GM12892 (cell line): ENCODE measurements around the gene FBRSL1.

Source experiments
- DNase-seq: peaks from one replicate; pipeline ENCODE4 v3.0.0; 2011; ENCODE audit not compliant: insufficient read length
- FAIRE-seq: peaks from 2 replicates; lab custom pipeline; 2011; peaks lifted over from hg19 to GRCh38; lab: Jason Lieb, UNC
- POLR2A ChIP-seq: IDR thresholded peaks from 2 replicates; pipeline ENCODE4 v1.6.1; 2011; ENCODE audit warnings: low read depth, low read length, control low read depth
- POLR2AphosphoS5 ChIP-seq: IDR thresholded peaks from 2 replicates; pipeline ENCODE4 v1.6.1; 2011; ENCODE audit warnings: low read depth, low read length, control low read depth
- TAF1 ChIP-seq: IDR thresholded peaks from 2 replicates; pipeline ENCODE4 v1.6.1; 2011; ENCODE audit warnings: low read depth, mild to moderate bottlenecking, control low read depth, low read length, borderline replicate concordance

Gene FBRSL1

DNA sequence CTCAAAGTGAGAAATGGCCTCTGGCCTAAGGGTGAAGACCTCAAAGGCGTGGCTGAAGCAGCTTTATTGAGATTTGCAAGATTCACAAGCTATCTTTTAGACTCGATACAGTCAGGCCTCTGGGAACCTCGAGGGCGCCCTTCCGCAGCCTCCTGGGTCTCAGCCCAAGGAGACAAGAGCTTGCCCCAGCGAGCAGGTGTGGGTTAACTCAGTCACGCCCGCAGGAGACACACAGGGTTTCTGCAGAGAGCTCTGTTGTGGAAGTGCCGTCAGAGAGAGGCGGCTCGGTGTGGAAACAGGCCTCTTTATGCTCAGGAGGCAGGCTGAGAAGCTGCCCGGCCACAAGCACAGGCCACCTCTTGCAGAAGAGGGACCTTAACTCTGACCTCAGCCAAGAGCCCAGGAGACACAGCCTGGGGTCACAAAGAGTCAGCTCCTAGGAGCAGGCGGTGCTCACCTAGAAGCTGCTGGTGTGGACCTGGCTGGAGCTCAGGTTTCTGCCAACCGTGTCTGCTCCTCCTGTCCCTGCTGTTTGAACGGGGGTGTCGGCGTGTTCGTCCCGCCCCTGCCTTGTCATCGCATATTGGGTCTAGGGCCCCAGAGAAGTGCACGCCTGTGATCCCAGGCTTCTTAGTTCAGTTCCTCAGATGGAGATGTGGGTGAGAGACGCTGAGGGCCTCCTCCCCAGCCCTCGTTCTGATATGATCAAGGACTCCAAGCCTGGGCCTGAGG is 42.1 kb upstream of the FBRSL1 start:
- TF ChIP-seq POLR2A (no peak), TAF1 (no peak), POLR2AphosphoS5 (no peak)
- DNase-seq (no peak), FAIRE-seq (no peak)

DNA sequence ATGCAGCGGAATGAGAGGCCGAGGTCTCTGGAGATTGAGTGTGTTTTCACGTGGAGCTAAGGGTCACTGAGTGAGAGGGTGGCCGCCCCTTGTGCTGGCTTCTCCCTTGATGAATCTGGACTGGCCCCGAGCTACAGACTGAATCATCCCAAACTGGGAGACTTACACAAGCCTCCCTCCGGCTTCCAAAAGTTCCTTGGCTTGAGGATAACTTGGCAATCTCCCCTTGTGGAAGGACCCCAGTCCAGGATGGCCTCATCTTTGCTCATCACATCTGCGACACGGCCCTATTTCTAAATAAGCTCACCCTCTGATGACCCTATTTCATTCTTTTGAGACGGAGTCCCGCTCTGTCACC is 41.5 kb upstream of the FBRSL1 start:
- FAIRE-seq (no peak), DNase-seq (no peak)
- TF ChIP-seq TAF1 (no peak), POLR2A (no peak), POLR2AphosphoS5 (no peak)

DNA sequence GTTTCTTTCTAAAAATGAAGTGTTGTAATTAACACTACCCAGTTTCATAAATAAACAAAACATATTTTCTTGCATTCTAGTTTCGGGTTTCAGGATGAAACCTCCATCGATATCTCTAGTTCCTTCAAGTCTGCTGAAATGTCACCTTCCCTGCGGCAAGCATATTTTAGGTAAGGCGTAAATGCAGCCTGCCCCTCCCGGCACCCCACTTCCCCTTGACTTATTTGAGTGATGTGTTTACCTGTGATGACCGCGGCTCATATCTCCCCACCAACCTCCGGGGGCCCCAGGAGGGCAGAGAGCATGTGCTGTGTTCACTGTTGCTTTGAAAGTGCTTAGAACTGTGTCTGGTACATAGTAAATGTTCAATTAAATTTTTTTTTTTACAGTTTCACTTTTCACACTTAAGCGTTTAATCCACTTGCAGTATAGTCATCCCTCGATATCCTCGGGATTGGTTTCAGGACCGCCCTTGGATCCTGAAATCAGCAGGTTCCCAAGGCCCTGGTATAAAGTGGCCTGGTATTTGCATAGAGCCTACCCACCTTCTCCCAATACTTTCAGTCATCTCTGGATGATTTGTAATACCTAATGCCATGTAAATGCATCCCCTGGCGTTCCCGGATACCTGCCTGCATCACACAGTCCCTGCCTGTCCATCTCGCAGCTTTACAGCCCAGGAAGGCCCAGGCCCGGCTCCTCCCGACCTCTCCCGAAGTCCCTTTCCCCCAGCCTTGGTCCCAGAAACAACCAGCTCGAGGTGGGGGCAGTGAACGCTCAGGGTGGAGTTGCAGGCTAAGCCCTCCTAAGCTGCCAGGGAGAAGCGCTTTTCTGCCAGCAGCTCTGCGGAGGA is 40.2 kb upstream of the FBRSL1 start:
- FAIRE-seq (peak; percentile 87), DNase-seq (peak; percentile 85)
- TF ChIP-seq POLR2A (no peak), POLR2AphosphoS5 (no peak), TAF1 (no peak)

DNA sequence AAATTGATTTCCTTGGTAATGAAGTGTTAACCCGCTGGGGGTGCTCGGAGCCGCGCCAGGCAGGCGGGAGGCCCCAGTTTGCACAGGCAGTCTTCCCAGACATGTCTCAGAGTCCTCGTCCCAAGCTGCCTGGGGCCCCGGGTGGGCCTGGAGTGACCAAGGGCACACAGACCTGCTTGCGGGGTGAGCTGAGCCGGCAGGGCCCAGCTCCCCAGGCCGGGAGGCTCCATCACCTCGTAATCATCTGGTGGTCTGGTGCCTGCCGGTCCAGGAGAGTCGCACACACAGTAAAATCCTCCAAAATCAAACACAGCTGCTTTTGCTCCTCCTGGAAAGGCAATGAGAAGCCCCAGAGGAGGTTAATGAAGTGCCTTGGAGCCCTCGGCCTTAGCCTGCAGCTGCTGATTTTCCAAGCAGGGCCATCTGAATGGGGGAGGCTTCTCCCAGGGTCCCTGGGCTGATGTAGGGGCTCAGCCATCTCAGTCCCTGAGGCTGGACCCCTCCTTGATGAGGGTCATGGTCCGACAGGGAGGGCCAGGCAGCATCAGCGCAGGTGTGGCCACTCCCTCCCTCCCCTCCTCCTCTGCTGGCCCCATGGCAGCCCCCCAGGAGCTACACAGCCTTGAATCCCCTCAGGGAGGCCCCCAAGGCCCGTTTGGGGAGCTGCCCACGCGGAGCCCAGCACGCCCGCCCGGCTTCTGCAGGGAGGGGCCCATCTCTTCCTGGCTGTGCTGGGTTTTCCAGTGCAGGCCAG is 39.4 kb upstream of the FBRSL1 start:
- TF ChIP-seq POLR2AphosphoS5, result no peak
- TF ChIP-seq POLR2A, result no peak
- TF ChIP-seq TAF1, result no peak
- DNase-seq, result no peak
- no peak for FAIRE-seq

DNA sequence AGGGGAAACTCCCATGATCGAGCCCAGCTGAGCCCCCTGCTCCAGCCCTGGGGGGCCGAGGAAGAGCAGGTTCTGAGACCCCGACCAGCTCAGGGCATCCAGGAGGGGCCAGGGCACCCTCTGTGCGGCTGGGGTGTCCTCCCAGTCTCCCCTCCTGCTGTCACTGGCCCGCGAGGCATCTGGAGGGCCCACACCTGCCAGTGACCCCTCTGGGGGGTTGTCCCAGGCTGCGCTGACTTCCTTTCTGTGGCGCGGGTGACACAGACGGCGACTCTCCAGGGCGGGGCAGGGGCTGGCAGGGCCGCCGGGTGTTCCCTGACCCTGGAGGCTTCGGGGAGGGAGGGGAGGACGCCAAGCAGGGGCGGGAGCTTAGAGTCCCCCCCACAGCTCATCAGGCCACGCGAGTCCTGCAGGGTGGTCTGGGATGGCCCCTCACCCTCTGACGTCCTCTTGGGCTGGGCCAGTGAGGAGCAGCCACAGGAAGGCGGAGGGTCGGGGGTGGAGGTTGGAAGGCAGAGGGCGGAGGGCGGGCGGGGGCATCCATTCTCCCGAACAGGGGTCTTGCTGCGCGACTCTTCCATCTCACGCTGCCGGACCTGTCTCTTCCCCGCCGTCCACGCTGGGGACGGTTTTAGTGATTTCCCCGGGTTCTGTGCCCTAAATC is 38.6 kb upstream of the FBRSL1 start:
- FAIRE-seq, result no peak

DNA sequence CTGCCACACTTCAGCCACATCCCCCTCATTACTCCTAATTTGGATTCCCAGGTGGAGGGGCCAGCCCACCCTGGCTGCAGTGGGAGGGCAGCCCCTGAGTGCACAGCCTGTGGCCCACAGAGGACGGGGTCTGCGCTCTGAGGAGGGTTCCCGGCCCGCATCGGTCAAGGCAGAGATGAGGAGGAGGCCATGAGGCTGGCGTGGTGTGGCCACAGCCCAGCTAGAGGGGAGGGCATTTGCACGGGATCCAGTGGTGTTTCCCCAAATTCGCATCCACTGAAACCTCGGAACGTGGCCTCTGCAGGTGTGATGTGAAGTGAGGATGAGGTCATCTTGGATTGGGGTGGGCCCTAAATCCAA is 38.1 kb upstream of the FBRSL1 start:
- DNase-seq, result no peak
- peak; percentile 24 for FAIRE-seq
- no peak for TF ChIP-seq TAF1
- TF ChIP-seq POLR2AphosphoS5, result no peak
- no peak for TF ChIP-seq POLR2A

More for the DNA sequence above, 38.6 kb upstream of the FBRSL1 start:
- peak; percentile 75 for DNase-seq
- no peak for TF ChIP-seq TAF1
- no peak for TF ChIP-seq POLR2AphosphoS5
- no peak for TF ChIP-seq POLR2A

DNA sequence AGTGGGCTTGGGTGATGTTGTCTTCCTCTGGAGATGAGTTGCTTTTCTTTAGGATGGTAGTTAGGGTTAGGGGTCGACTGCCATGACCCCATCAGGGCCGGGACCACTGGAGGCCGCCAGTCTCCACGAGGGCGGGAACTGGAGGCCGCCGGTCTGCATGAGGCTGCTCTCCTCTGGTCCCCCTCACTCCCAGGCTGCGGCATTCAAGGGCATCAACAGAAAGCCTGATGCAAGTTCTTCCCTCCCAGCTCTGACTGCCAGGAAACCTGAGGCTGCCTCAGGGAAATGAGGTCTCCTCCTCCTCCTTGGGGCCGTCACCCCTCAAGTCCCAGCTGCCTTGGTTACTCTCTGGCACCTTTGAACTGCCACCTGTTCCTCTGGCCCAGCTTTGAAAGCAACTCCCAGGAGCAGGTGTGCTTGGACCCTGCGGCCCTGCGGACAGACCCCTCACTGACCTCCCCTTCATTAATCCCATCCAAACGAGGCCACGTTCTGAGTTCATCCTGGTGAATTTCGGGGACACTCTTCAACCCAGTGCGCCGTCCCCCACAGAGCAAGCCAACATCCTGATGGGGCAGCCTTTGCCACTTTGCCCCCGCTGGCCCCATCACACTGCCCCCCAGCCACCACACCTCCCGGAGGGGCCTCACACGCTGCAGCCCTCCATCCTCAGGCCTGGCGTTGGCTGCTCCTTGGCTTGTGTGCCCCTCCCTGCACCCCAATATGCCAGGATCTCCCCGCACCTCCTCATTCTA is 37.2 kb upstream of the FBRSL1 start:
- TF ChIP-seq POLR2AphosphoS5, result no peak
- FAIRE-seq, result no peak
- DNase-seq, result no peak

DNA sequence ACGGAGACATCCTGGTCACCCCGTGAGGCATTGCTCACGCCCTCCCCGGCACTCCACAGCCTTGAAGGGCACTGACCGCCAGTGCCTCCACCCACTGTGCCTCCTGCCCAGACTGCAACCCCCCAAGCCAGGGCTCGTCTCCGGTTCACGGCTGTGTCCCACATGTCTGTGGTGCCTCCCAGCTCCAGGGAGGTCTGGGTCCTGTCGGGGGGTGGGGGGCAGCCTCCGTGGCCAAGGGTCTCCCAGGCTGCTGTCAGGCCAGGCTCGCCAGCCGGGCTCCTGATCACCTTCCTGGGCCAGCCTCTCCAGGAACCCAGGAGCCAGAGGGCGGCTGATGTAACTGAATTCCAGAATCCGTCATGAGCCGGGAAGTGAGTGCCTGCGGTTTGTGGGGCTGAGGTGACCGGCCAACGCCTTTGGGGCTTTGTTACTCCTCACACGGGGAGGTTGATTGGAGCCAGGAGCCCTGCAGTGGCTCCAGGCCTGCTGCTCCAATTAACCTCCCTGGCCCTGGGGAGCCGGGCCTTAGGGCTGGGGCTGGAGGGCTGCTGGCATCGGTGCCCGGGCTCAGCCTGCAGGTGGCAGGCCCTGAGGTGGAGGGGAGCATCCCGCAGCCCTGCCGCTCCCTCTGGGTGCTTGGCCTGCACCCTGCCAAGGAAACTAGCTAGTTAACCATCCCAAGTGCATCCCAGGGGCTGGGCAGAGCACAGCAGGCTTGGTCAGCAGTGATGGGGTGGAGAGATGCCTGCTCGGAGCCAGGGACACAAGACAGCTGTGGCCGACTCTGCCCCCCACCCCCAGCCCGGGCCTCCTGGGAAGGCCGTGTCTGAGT is 36.4 kb upstream of the FBRSL1 start:
- FAIRE-seq (no peak), DNase-seq (no peak)
- no peak for TF ChIP-seq POLR2A
- TF ChIP-seq TAF1, result no peak
- TF ChIP-seq POLR2AphosphoS5, result no peak

DNA sequence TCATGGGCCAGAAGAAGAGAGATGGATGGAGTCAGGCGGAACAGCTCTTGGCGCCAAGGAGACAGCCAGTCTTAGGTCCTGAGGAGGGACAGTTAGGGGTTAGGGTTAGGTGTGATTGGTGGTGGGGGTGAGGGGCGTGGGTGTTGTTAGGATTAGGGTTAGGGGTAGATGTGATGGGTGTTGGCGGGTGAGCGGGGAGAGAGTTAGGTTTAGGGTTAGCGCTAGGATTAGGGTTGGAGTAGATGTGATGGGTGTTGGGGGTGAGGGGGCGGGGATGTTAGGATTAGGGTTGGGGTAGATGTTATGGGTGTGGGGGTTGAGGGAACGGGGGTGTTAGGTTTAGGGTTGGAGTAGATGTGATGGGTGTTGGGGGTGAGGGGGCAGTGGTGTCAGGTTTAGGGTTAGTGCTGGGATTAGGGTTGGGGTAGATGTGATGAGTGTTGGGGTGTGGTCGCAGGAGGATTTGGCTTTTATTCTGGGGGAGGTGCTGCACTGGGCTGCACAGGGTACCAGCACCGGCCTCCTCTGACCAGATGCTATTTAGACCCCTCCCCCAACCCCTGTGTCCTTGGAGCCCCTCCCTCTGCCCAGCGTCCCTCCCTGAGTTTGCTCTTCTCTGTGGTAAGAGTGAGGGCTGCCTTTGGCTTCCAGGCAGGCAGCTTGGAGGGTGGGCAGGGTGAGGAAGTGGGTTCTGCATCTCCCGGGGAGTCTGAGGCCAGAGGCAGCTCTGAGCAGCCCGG is 35.6 kb upstream of the FBRSL1 start:
- TF ChIP-seq POLR2A (no peak), POLR2AphosphoS5 (no peak), TAF1 (no peak)
- FAIRE-seq (no peak), DNase-seq (no peak)

DNA sequence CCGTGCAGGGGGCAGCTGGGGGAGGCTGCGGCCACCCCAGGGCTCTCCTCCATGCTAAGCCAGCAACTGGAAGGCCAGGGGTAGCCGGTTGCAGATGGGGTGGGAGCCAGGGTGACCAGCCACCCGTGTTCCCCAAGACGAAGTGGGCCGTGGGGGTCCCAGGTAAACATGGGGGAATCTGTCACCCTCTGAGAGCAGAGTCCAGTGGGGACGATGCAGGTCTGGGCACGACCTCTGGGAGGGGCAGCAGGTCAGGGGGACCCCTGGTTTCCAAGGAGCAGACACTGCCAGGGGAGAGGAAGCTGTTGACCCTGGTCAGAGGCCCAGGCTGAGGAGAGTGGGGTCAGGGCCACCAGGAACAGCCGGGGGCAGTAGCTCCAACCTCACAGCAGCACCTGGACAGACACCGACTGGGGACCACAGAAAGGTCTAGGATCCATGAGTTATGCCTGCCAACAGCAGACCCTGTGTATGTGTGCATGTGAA is 35.0 kb upstream of the FBRSL1 start:
- FAIRE-seq (no peak), DNase-seq (no peak)
- no peak for TF ChIP-seq POLR2A
- TF ChIP-seq POLR2AphosphoS5, result no peak
- TF ChIP-seq TAF1, result no peak
